Neuronal stem cell (in vitro differentiated cells): Measurements from ENCODE around the gene TET3.

ENCODE experiments used
- DNase-seq: peaks from one replicate; pipeline ENCODE4 v3.0.0-alpha.2; 2013; ENCODE audit warnings: low spot score
- H2AFZ ChIP-seq: one replicate; pipeline ENCODE4 v1.6.1; 2013; ENCODE audit warnings: mild to moderate bottlenecking, low read length, inconsistent platforms
- H2AK5ac ChIP-seq: 2 replicates; pipeline ENCODE4 v1.6.1; 2013; ENCODE audit warnings: low read depth, mild to moderate bottlenecking, inconsistent platforms, low read length, moderate library complexity, mixed read lengths
- H2BK120ac ChIP-seq: 2 replicates; pipeline ENCODE4 v1.6.1; 2013; ENCODE audit warnings: low read depth, mild to moderate bottlenecking, inconsistent platforms, low read length, moderate library complexity, mixed read lengths
- H2BK12ac ChIP-seq: one replicate; pipeline ENCODE4 v1.6.1; 2013; ENCODE audit warnings: low read length, inconsistent platforms
- H2BK15ac ChIP-seq: 2 replicates; pipeline ENCODE4 v1.6.1; 2013; ENCODE audit warnings: mild to moderate bottlenecking, low read length, inconsistent platforms, mixed read lengths
- H2BK5ac ChIP-seq: one replicate; pipeline ENCODE4 v1.6.1; 2013; ENCODE audit warnings: inconsistent platforms, mild to moderate bottlenecking, low read length, moderate library complexity
- H3K14ac ChIP-seq: one replicate; pipeline ENCODE4 v1.6.1; 2013; ENCODE audit warnings: low read length, inconsistent platforms
- H3K18ac ChIP-seq: 2 replicates; pipeline ENCODE4 v1.6.1; 2013; ENCODE audit warnings: low read length, inconsistent platforms
- H3K23ac ChIP-seq: 2 replicates; pipeline ENCODE4 v1.6.1; 2013; ENCODE audit warnings: low read depth, mild to moderate bottlenecking, mixed read lengths, low read length, inconsistent platforms; ENCODE audit not compliant: poor library complexity
- H3K27ac ChIP-seq: replicated peaks from 3 replicates; pipeline ENCODE4 v1.5.1; 2013; ENCODE audit warnings: low read length, inconsistent platforms
- H3K27me3 ChIP-seq, 3 experiments: 2 replicates each; pipeline ENCODE4 v1.6.1; 2013; ENCODE audit warnings: low read length in 3 of 3, mild to moderate bottlenecking in 2 of 3, inconsistent platforms in 1 of 3, low read depth in 1 of 3, mixed read lengths in 1 of 3, moderate library complexity in 1 of 3; ENCODE audit not compliant: control insufficient read depth in 3 of 3, insufficient read depth in 3 of 3
- H3K36me3 ChIP-seq, 2 donors: replicated peaks in 1 of 2; 2 replicates each; pipeline ENCODE4 v1.6.1; 2013; ENCODE audit warnings: low read length in 2 of 2; ENCODE audit not compliant: control insufficient read depth in 2 of 2, insufficient read depth in 2 of 2
- H3K4ac ChIP-seq: 2 replicates; pipeline ENCODE4 v1.6.1; 2013; ENCODE audit warnings: inconsistent platforms, mild to moderate bottlenecking, low read length, moderate library complexity
- H3K4me1 ChIP-seq, 2 donors: 1 replicate in 1 of 2; 2 replicates in 1 of 2; pipeline ENCODE4 v1.6.1; 2013; ENCODE audit warnings: low read length in 2 of 2, low read depth in 1 of 2; ENCODE audit not compliant: control insufficient read depth in 2 of 2, insufficient read depth in 1 of 2
- H3K4me2 ChIP-seq: one replicate; pipeline ENCODE4 v1.6.1; 2013; ENCODE audit warnings: mild to moderate bottlenecking, low read length, inconsistent platforms; ENCODE audit not compliant: insufficient read depth, poor library complexity, severe bottlenecking
- H3K4me3 ChIP-seq, 2 donors: 2 replicates each; pipeline ENCODE4 v1.5.1; 2013; ENCODE audit warnings: low read length in 2 of 2, mild to moderate bottlenecking in 2 of 2, inconsistent platforms in 1 of 2, moderate library complexity in 1 of 2
- H3K79me1 ChIP-seq: one replicate; pipeline ENCODE4 v1.6.1; 2013; ENCODE audit warnings: low read depth, mild to moderate bottlenecking, inconsistent platforms, low read length, moderate library complexity
- H3K9ac ChIP-seq: one replicate; pipeline ENCODE4 v1.6.1; 2013; ENCODE audit warnings: mild to moderate bottlenecking, low read depth, low read length, inconsistent platforms; ENCODE audit not compliant: poor library complexity
- H3K9me3 ChIP-seq, 2 donors: replicated peaks in 1 of 2; 2 replicates each; pipeline versions ENCODE3 to v1.6.1; 2013; ENCODE audit warnings: low read length in 2 of 2, mild to moderate bottlenecking in 2 of 2, inconsistent platforms in 1 of 2, low read depth in 1 of 2, mixed read lengths in 1 of 2, moderate library complexity in 1 of 2; ENCODE audit not compliant: control insufficient read depth in 2 of 2, insufficient read depth in 1 of 2
- H4K8ac ChIP-seq: one replicate; pipeline ENCODE4 v1.6.1; 2013; ENCODE audit warnings: low read depth, mild to moderate bottlenecking, inconsistent platforms, low read length, moderate library complexity
- H4K91ac ChIP-seq: one replicate; pipeline ENCODE4 v1.6.1; 2013; ENCODE audit warnings: low read length, low read depth, mild to moderate bottlenecking, inconsistent platforms; ENCODE audit not compliant: poor library complexity
- WGBS, 2 donors: extraction: QIAGEN DNeasy Blood & Tissue Kit; methylation state at CpG; one replicate each; pipeline ENCODE4 v1.1.7; 2013; ENCODE audit warnings: missing lambda C conversion rate in 2 of 2, mixed read lengths in 1 of 2; ENCODE audit not compliant: insufficient read length in 2 of 2, insufficient replicate concordance in 1 of 2; ENCODE audit errors: extremely low coverage in 2 of 2; 5-methylcytosine and 5-hydroxymethylcytosine counted together

The TET3 gene

DNA sequence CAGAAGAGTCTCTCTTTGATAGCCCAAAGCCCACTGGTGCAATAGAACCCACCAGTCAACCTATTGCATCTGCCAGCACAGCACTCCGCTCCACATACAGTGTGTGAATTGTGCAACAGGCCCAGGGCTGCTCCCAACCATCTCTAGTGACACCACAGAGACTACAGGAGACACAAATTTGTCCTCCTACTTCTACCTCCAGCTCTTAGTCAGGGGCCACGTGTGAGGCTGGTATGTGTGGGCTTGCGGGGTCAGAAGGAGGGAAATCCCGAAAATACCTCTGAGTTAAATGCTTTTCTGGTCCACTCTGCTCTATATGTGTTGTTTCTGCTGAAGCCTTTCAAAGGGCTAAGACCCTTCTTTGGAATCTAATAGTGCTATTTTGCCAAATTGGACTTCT lies 40.0 kb upstream of the TET3 start:
- no peaks in the 10 kb centered on the region for H3K9me3 ChIP-seq
- no peak overlapping the region for H4K91ac ChIP-seq
- no peak overlapping the region for H4K8ac ChIP-seq
- no peak overlapping the region for H3K18ac ChIP-seq
- H3K27me3 ChIP-seq = no peaks in the 10 kb centered on the region
- H2AFZ ChIP-seq = no peak overlapping the region
- no peak overlapping the region for H3K4ac ChIP-seq
- H3K4me1 ChIP-seq = peaks cover 0 to 3% of the 10 kb centered on the region in 2 donors
- no peak overlapping the region for H2BK15ac ChIP-seq
- H3K9ac ChIP-seq = no peak overlapping the region
- no peak overlapping the region for H3K4me2 ChIP-seq
- H2BK12ac ChIP-seq = no peak overlapping the region
- no peaks in the 10 kb centered on the region for H3K79me1 ChIP-seq
- no peak overlapping the region for H3K14ac ChIP-seq
- peaks cover 12 to 98% of the 10 kb centered on the region in 2 donors for H3K36me3 ChIP-seq
- H2AK5ac ChIP-seq = no peak overlapping the region
- no peak overlapping the region for H3K27ac ChIP-seq
- H2BK120ac ChIP-seq = no peak overlapping the region
- no peak overlapping the region for H3K4me3 ChIP-seq
- H2BK5ac ChIP-seq = no peak overlapping the region
- no CpG with 5 or more reads among the region's 4 CpGs for WGBS, 2 donors
- no peak for DNase-seq
- H3K23ac ChIP-seq = no peak overlapping the region

DNA sequence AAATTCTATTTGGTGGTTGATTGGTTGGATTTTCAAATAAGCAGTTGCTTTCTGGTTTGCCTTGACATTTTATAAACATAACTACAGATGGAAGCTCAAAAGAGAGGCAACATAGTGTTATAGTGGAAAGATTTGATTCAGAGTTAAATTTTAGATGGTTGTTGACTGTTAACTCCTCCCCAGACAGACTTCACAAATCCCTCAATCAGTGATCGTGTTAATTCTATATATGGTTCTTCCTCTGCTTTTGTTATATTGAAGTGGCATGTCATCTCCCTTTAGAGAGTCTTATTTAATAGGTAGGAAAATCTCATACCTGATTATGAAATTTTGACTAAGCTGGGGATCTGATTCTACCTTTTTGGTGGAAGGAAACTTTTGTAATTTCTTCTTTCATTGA lies 38.5 kb upstream of the TET3 start:
- H3K14ac ChIP-seq = no peak overlapping the region

DNA sequence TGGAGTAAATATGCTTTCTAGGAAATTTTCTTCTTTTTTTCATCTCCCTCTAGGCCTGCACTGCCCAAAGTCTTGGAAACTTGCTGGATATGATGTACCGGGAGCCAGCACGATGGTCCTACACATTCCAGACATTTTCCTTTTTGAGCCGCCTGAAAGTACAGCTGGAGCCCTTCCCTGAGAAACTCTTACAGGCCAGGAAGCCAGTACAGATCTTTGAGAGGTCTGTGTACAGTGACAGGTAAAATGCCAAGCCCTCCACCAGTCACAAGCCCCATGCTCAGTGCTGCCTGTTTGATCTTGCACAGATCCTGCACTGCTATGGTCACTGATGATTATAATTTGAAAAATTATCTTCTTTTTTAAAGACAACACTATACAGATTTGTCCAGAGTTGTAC lies 38.0 kb upstream of the TET3 start:
- no peaks in the 10 kb centered on the region for H3K27me3 ChIP-seq
- no peak overlapping the region for H2BK120ac ChIP-seq
- no peaks in the 10 kb centered on the region for H3K4me1 ChIP-seq
- no peak overlapping the region for H3K9ac ChIP-seq
- H3K27ac ChIP-seq = no peak overlapping the region
- H3K9me3 ChIP-seq = no peaks in the 10 kb centered on the region
- H3K4ac ChIP-seq = no peak overlapping the region
- no peak overlapping the region for H2BK5ac ChIP-seq
- H3K36me3 ChIP-seq = peaks cover 25 to 98% of the 10 kb centered on the region in 2 donors
- no peak overlapping the region for H3K4me3 ChIP-seq
- no CpG with 5 or more reads among the region's 3 CpGs for WGBS, 2 donors
- H2BK12ac ChIP-seq = no peak overlapping the region
- no peaks in the 10 kb centered on the region for H3K79me1 ChIP-seq
- H3K4me2 ChIP-seq = no peak overlapping the region
- no peak overlapping the region for H2AK5ac ChIP-seq
- H4K8ac ChIP-seq = no peak overlapping the region
- H2BK15ac ChIP-seq = no peak overlapping the region
- H2AFZ ChIP-seq = no peak overlapping the region
- no peak overlapping the region for H3K14ac ChIP-seq
- H3K23ac ChIP-seq = no peak overlapping the region
- no peak overlapping the region for H3K18ac ChIP-seq
- H4K91ac ChIP-seq = no peak overlapping the region
- no peak for DNase-seq

More for the DNA sequence above, 38.5 kb upstream of the TET3 start:
- no peak overlapping the region for H2BK120ac ChIP-seq
- no peak overlapping the region for H2BK12ac ChIP-seq
- H3K4me2 ChIP-seq = no peak overlapping the region
- H3K27me3 ChIP-seq = no peaks in the 10 kb centered on the region
- H3K4me1 ChIP-seq = no peaks in the 10 kb centered on the region
- H4K8ac ChIP-seq = no peak overlapping the region
- H3K4ac ChIP-seq = no peak overlapping the region
- H3K27ac ChIP-seq = no peak overlapping the region
- no peak overlapping the region for H2BK15ac ChIP-seq
- H3K36me3 ChIP-seq = peaks cover 22 to 98% of the 10 kb centered on the region in 2 donors
- H4K91ac ChIP-seq = no peak overlapping the region
- no peak overlapping the region for H3K9ac ChIP-seq
- no peak overlapping the region for H3K18ac ChIP-seq
- H3K23ac ChIP-seq = no peak overlapping the region
- no CpG with 5 or more reads among the region's 1 CpG for WGBS, 2 donors
- no peak overlapping the region for H2AK5ac ChIP-seq
- H3K4me3 ChIP-seq = no peak overlapping the region
- H2BK5ac ChIP-seq = no peak overlapping the region
- no peaks in the 10 kb centered on the region for H3K79me1 ChIP-seq
- no peaks in the 10 kb centered on the region for H3K9me3 ChIP-seq
- H2AFZ ChIP-seq = no peak overlapping the region
- no peak for DNase-seq

DNA sequence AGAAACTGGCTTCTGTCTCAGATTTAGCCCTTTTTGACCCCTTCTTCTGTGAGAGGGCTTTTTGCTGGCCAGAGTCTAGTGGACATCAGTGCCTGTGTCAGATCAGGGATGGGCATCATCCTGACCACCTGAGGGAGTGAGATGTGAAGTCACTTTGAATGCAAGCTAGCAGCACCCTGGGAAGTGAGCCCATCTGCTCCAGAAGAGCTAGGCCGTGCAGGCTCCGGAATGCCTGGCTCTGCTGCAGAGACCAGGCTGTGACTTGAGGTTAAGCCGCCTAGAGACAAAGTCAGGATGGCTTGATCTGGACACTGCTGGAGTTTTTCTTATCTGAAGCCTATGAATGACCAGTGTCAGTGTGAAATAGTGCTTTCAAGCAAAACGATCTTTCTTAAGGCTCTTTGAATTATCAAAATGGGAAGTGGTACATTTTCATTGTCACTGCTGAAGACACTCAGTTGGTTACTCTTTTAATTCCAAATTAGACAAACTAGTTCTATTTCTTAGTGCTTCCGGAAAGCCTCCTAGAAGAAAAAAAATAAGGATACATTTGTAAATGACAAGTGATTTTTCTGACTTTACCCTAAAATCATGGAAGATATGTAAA lies 37.2 kb upstream of the TET3 start:
- peaks cover 28 to 98% of the 10 kb centered on the region in 2 donors for H3K36me3 ChIP-seq
- H3K23ac ChIP-seq = no peak overlapping the region

More for the DNA sequence above, 37.2 kb upstream of the TET3 start:
- H3K4me3 ChIP-seq = no peak overlapping the region
- H3K4ac ChIP-seq = no peak overlapping the region
- no peak overlapping the region for H2BK120ac ChIP-seq
- no peak overlapping the region for H4K8ac ChIP-seq
- H3K4me2 ChIP-seq = no peak overlapping the region
- no peaks in the 10 kb centered on the region for H3K9me3 ChIP-seq
- no peaks in the 10 kb centered on the region for H3K79me1 ChIP-seq
- H4K91ac ChIP-seq = no peak overlapping the region
- H2BK5ac ChIP-seq = no peak overlapping the region
- no peaks in the 10 kb centered on the region for H3K27me3 ChIP-seq
- no peak overlapping the region for H2AFZ ChIP-seq
- H3K4me1 ChIP-seq = no peaks in the 10 kb centered on the region
- no peak overlapping the region for H3K27ac ChIP-seq
- DNase-seq = no peak
- H2AK5ac ChIP-seq = no peak overlapping the region
- no peak overlapping the region for H3K14ac ChIP-seq
- H2BK15ac ChIP-seq = no peak overlapping the region
- no peak overlapping the region for H2BK12ac ChIP-seq
- WGBS, 2 donors = no CpG with 5 or more reads among the region's 5 CpGs
- H3K18ac ChIP-seq = no peak overlapping the region
- H3K9ac ChIP-seq = no peak overlapping the region
